Chondrocyte (in vitro differentiated cells): ENCODE results near the gene COL20A1. TPM values are rescaled to one million over a fixed set of nuclear protein-coding genes. Genes with fewer than 3 reads are reported as not detected.

Experiments used
- DNase-seq: peaks from one replicate; pipeline ENCODE4 v3.0.0; 2021; ENCODE audit warnings: mixed read lengths, low spot score
- H3K27ac Mint-ChIP-seq: one replicate; pipeline ENCODE4 v1.8.0; 2021; ENCODE audit warnings: mild to moderate bottlenecking, moderate library complexity, mixed read lengths; ENCODE audit not compliant: unreplicated experiment
- H3K27me3 Mint-ChIP-seq: 2 replicates; pipeline ENCODE4 v1.8.0; 2021; ENCODE audit warnings: low read depth, mixed read lengths
- H3K36me3 Mint-ChIP-seq: 2 replicates; pipeline ENCODE4 v1.8.0; 2021; ENCODE audit warnings: low read depth, mixed read lengths
- H3K4me1 Mint-ChIP-seq: 2 replicates; pipeline ENCODE4 v1.8.0; 2021; ENCODE audit warnings: low read depth, mild to moderate bottlenecking, mixed read lengths
- H3K4me3 Mint-ChIP-seq: one replicate; pipeline ENCODE4 v1.8.0; 2021; ENCODE audit warnings: mild to moderate bottlenecking, moderate library complexity, mixed read lengths; ENCODE audit not compliant: unreplicated experiment
- H3K9me3 Mint-ChIP-seq: 2 replicates; pipeline ENCODE4 v1.8.0; 2021; ENCODE audit warnings: low read depth, mixed read lengths
- CTCF ChIP-seq: fragments of 200-600 bp; sonication (generic); IDR thresholded peaks from 2 replicates; pipeline ENCODE4 v1.5.0; 2021; ENCODE audit warnings: antibody characterized with exemption, mild to moderate bottlenecking, moderate library complexity
- total RNA-seq: library from RNA; stranded (reverse); gene quantifications from 3 replicates; pipeline ENCODE4 v1.2.1, GENCODE V29; 2021

Gene COL20A1
- total RNA-seq, 1 donor from 2014 or later, result not detected

GRCh38 chr20:63321148-63321831 is 28.3 kb downstream of the COL20A1 start:
- Mint-ChIP-seq H3K27me3 (peaks cover 14% of the 10 kb centered on the region), H3K4me1 (no peaks in the 10 kb centered on the region), H3K27ac (no peak overlapping the region), H3K4me3 (no peak overlapping the region), H3K9me3 (no peaks in the 10 kb centered on the region), H3K36me3 (no peaks in the 10 kb centered on the region)
- TF ChIP-seq CTCF, result no peak
- DNase-seq, result peak; percentile 82

DNA sequence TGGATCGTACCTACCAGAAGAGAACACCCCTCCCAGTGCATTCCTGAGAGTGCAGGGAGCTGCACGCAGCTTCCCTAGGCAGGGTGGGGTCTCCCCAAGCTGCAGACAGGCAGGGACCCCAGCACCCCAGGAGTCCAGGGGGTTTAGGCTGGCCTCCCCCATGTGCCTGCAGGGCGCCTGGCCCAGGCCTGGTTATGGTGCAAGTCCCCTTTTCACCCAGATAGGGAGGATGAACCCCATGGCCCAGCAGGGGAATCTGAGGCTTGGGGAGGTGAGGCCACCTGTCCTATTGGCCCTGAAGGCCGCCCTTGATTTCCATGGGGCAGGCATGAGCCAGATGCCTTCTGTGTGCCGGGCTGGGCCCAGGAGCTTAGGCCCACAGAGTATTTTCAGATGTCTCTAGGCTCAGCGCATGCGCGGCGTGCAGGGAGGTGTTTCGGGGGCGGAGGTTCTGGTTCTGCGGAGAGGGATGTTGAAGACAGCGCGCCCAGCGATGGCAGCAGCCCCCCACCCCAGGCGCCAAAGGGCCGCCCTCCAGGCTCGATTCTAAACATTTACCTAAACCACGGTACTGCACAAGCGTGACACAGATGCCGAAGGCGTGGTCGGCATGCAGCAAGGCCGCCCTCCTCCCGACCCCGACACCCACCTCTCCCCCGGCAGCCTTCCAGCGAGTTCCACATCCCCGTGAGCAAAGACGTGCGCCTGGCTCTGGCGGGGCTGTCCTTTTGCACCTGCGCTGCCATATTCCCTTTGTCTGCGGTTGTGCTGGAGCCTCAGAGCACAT is 29.4 kb downstream of the COL20A1 start:
- Mint-ChIP-seq H3K4me1 (no peaks in the 10 kb centered on the region), H3K9me3 (no peaks in the 10 kb centered on the region), H3K27ac (no peak overlapping the region), H3K27me3 (peaks cover 14% of the 10 kb centered on the region), H3K4me3 (no peak overlapping the region), H3K36me3 (no peaks in the 10 kb centered on the region)
- peak; percentile 79 for DNase-seq
- no peak for TF ChIP-seq CTCF

DNA sequence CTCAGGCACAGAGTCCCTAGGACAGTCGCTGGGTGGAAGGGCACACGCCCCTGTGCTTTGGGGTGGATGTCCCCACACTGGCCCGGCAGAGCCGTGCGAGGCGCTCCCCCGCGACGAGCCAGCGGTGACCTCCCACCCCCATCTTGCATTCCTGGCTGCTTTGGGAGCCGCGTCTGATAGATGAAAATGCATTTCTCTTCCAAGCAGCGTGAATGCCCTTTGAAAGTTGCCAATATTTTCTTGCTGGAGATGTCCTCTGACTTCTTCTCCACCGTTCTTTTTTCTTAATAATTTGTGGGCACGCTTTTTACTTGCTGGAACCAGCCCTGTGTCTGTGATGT is 29.9 kb downstream of the COL20A1 start:
- no peak for TF ChIP-seq CTCF
- Mint-ChIP-seq H3K36me3 (no peaks in the 10 kb centered on the region), H3K4me1 (no peaks in the 10 kb centered on the region), H3K27ac (no peak overlapping the region), H3K27me3 (peaks cover 14% of the 10 kb centered on the region), H3K9me3 (no peaks in the 10 kb centered on the region), H3K4me3 (no peak overlapping the region)
- no peak for DNase-seq

- Mint-ChIP-seq H3K36me3 (no peaks in the 10 kb centered on the region), H3K4me3 (no peak overlapping the region), H3K27ac (no peak overlapping the region), H3K9me3 (no peaks in the 10 kb centered on the region), H3K4me1 (no peaks in the 10 kb centered on the region), H3K27me3 (peaks cover 14% of the 10 kb centered on the region)
- no peak for TF ChIP-seq CTCF
- no peak for DNase-seq
Measured at GRCh38 chr20:63323357-63323981, 30.5 kb downstream of the COL20A1 start.

DNA sequence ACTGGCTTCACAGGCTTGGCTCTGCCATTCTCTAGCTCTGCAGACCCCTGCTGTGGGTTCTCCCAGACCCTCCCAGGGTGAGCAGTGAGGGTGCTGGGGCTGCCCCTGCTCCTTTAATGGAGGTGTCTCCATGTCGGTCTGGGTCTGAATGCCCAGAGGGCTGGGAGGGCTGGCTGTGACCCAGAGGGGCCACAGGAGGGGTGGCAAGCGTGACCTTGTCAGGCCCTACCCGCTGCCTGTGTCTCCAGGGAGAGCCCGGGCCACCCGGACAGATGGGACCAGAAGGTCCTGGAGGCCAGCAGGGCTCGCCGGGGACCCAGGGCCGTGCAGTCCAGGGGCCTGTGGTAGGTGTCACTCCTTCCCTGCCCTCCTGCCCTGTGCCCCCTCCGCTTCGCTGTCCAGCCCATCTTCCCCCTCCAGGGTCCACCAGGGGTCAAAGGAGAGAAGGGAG is 32.1 kb downstream of the COL20A1 start:
- TF ChIP-seq CTCF, result no peak
- Mint-ChIP-seq H3K36me3 (no peaks in the 10 kb centered on the region), H3K4me1 (no peaks in the 10 kb centered on the region), H3K27ac (no peak overlapping the region), H3K4me3 (no peak overlapping the region), H3K9me3 (no peaks in the 10 kb centered on the region), H3K27me3 (peaks cover 14% of the 10 kb centered on the region)
- peak; percentile 89 for DNase-seq
